GM19328 (cell line): ENCODE measurements around the gene EXO5.
A peak's percentile ranks its signal among the peaks of the same experiment; 100 is the strongest.
"Not testable (repeated sequence)": the region's sequence is repeated elsewhere in the genome, so short reads cannot be mapped to it uniquely, and the experiment has no call there.

ENCODE experiments used
- ATAC-seq: cut with Tn5 transposase; IDR thresholded peaks from one replicate; pipeline ENCODE4 v1.9.1; 2021; ENCODE audit warnings: mild to moderate bottlenecking, moderate library complexity; ENCODE audit not compliant: unreplicated experiment

The EXO5 gene

DNA sequence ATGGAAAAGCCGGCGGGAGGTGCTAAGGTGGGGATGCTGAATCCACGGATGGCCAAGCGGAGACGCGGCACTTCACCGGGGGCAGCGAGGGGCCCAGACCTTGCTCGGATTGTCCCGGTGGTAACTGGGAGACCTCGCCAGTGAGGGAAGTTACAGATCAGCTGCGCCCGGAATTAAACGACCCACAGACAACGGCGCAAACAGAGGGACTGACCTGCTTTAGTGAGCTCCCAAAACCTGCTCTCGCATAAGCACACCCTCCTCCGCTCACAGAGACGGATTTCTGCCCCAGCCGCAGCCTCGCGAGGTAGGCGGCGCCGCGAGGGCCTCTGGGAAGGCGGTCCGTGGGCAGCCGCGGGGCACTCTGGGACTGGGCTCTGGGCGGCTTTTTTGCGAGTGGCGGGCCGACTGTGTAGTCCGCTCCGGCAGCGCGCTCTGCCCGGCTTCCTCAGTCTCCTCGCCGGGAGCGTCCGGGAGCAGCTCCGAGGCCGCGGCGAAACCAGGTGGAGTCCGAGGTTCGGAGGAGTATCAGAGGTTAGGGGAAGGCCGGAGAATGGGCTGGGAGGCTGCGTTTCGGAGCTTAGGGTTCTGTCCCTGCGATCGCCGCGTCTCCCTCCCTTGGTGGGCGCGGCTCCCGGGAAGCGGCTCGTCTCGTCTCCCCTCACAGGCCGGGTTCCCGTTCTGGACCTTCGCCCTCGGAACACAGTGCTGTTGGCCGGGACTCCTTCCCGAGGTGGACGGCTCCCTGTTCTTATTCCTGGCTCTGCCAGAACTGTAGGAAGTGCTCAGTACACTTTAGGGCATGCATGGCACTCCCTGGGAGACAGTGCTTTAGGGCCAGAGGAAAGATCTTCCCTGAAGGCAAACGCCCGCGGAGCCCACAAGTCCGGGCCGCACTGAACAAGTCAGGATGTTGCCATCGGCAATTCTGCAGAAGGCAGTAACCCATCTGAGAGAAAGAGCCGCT lies at the start of gene EXO5:
TSS of gene EXO5 (plus strand) at position 393 of the 967 bp plus-strand sequence. CDS start 5,778 bp downstream, outside the sequence.
- ATAC-seq = peak; percentile 91

DNA sequence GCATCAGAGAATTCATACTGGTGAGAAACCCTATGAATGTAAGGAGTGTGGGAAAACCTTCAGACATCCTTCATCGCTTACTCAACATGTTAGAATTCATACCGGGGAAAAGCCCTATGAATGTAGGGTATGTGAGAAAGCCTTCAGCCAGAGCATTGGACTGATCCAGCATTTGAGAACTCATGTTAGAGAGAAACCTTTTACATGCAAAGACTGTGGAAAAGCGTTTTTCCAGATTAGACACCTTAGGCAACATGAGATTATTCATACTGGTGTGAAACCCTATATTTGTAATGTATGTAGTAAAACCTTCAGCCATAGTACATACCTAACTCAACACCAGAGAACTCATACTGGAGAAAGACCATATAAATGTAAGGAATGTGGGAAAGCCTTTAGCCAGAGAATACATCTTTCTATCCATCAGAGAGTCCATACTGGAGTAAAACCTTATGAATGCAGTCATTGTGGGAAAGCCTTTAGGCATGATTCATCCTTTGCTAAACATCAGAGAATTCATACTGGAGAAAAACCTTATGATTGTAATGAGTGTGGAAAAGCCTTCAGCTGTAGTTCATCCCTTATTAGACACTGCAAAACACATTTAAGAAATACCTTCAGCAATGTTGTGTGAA lies 45.5 kb upstream of the EXO5 start:
- ATAC-seq = no peak

DNA sequence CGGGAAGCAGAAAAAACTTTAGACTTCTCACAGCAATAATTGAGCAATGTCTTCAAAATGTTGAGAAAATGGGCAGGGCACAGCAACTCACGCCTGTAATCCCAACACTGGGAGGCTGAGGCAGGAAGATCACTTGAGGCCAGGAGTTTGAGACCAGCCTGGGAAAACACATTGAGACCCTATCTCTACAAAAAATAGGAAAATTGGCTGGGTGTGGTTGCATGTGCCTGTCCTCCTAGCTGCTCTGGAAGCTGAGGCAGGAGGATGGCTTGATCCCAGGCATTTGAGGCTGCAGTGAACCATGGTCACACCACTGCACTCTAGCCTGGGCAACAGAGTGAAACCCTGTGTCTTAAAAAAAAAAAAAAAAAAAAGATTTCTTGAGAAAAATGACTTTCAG lies 39.2 kb upstream of the EXO5 start:
- no peak for ATAC-seq

- ATAC-seq = no peak
Measured at GRCh38 chr1:40475268-40475667, 33.3 kb upstream of the EXO5 start.

DNA sequence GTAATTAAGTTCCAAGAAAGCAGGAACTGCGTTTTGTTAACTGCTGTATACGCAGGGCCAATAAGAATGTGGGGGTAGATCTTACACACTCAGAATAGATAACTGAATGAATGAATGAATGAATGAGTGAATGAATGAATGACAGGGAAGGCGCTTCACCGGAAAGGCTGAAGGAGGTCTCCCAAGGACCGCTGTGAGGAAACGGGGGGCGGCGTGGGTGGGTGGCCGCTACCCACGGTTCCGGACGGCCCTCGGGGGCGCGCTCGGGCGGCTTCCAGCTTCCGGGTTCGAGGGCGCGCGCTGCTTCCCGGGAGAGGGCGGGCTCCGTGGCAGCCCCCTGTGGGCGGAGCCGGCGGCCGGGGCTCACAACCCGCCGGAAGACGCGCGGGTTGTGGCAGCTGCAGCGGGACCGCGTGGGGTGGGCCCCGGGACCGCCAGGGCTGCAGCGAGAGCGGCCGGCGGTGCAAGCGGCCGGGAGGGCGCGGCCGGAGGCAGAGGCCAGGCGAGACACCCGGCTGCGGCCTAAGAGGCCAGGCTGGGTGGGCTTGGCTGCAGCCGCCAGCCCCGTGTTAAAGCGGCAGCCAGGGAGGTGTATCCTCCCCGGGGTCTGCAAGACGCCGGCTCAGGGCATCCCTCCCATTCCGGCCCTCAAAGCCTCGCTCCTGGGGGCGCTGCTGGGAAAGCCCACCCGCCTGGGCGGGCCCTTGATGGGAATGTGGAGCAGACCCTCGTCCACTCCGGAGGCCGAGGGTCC lies 31.5 kb upstream of the EXO5 start, which contains the start of gene ZFP69:
TSS of gene ZFP69 (plus strand) at position 367 of the 754 bp plus-strand sequence. CDS start 2,072 bp downstream, outside the sequence.
- ATAC-seq = no peak

- ATAC-seq = no peak
Measured at GRCh38 chr1:40477678-40478053, 30.9 kb upstream of the EXO5 start.

DNA sequence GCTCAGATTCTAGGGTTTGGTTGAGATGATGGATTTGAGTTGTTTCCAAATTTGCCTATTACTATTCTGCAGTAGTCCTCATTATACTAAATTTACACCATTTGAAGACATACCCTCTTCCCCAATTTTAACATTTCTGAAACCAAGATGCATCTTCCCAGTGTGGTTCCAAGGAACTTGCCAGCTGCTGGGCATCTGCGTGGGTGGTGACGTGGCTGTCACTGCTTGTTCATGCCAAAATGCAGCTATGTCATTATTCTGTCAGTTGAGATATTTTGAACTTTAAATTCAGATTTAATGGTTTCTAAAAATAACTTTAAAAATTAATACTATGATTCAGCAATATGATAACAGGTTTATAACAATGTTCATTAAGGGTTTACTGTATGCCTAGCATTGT lies 30.3 kb upstream of the EXO5 start:
- no peak for ATAC-seq

- ATAC-seq = no peak
Measured at GRCh38 chr1:40479156-40479555, 29.4 kb upstream of the EXO5 start.

- no peak for ATAC-seq
Measured at GRCh38 chr1:40495315-40495903, 13.2 kb upstream of the EXO5 start.

DNA sequence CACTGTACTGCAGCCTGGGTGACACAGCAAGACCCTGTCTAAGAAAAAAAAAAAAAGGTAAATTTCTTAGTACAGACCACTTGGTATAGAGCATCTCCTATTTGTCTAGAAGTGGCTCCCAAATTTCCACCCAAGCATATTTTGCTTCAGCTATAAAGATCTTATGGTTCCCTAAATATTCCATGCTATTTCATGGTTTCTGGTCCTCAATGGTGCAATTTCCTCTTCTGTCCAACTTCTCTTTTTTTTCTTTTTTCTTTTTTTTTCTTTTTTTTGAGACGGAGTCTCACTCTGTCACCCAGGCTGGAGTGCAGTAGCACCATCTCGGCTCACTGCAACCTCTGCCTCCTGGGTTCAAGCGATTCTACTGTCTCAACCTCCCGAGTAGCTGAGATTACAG lies 5.9 kb upstream of the EXO5 start:
- ATAC-seq = not testable (repeated sequence)

- no peak for ATAC-seq
Measured at GRCh38 chr1:40507973-40508372, 594 bp upstream of the EXO5 start.

- ATAC-seq = no peak
Measured at GRCh38 chr1:40519517-40519916, 10.9 kb downstream of the EXO5 start.

DNA sequence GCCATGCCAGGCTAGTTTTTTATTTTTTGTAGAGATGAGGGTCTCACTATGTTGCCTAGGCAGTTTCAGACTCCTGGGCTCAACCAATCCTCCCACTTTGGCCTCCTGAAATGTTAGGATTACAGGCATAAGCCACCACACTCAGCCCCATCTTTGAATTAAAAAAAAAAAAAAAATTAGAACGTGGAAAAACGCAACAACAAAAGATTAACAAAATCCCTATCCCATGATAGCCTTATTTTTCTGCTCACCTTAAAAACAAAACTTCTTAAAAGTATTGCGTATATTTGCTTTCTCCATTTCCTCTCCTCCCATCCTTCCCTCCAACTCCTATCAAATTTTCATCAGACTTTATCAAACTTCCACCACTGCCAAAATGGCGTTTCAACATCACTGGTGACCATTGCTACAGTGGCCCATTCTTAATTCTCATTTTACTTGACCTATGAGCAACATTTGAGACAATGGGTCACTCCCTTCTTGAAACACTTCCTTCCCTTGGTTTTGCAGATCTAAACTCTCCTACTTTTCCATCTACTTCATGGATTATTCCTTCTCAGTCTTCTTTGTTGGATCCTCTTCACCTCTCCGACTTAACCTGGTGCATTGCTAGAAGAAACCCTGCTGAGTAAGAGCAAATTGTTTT lies 22.3 kb downstream of the EXO5 start:
- ATAC-seq = no peak

DNA sequence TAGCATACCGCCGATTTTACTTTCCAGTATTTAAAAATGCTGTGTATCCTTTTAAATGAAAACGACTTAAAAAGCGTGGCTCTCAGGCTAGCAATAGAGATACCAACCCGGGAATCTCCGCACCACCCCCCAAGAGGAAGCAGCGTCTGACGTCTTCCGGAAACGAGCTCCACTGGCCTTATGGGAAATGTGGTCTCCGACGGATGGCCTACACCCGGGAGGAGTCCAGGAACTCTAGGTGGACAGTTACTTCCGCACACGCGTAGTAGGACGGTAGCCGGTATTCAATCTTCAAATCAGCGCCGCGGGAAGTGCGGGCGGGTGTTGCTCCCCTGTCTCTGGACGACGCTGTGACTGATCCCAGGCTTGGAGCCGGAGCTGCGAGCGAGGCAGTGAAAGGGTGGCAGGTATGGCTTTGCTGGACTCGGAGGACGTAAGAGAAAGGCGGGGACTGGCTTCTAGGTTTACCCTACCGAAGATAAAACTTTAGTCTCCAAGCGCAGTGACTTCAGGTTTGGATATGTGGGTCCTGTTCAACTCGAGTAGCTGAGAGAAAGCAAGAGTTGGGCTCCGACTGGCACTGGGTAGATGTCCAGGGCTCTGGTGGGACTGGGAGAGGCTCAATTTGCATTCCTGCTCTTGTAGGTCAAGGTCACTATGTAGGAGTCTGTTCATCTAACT lies 23.0 kb downstream of the EXO5 start, which contains the start of gene ZNF684:
TSS of gene ZNF684 (plus strand) at position 257 of the 681 bp plus-strand sequence. CDS start 1,530 bp downstream, outside the sequence.
- ATAC-seq = peak; percentile 85

GRCh38 chr1:40532062-40532389 lies 23.5 kb downstream of the EXO5 start:
- no peak for ATAC-seq

GRCh38 chr1:40532844-40533424 lies 24.4 kb downstream of the EXO5 start:
- no peak for ATAC-seq

DNA sequence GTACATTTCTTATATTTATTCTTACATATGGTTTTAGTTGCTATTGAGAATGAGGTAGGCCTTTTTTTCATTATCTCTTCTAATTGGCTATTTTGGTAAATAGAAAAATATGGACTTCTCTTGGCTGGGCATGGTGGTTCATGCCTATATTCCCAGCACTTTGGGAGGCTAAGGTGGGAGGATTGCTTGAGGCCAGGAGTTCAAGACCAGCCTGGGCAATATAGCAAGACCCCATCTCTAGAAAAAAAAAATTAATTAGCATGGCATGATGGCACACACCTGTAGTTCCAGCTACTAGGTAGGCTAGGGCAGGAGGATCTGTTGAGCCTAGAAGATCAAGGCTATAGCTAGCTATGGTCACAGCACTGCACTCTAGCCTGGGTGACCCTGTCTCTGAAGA lies 26.0 kb downstream of the EXO5 start:
- ATAC-seq = no peak

DNA sequence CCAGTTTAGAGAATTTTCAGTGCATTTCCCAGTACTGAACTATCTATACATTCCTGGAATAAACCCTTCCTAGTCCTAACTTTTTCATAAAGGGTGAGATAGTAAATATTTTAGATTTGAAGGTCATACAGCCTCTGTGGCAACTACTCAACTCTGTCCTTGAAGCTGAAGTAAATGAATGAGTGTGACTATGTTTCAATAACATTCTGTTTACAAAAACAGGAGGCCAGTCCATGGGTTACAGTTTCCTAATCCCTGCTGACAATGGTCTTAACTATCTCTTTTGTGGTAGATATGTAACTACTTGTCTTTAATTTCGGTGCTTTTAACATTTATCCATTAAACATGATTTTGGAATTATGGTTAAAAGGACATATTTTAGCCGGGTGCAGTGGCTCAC lies 27.2 kb downstream of the EXO5 start:
- ATAC-seq = no peak

- ATAC-seq = no peak
Measured at GRCh38 chr1:40539338-40539737, 30.8 kb downstream of the EXO5 start.
